Measurements from ENCODE around the gene OSBPL6. TPM values are rescaled to one million over a fixed set of nuclear protein-coding genes. Genes with fewer than 3 reads are reported as not detected.

Gene OSBPL6
- total RNA-seq, 2 experiments from 2014 or later, result 0.16 to 0.24 TPM

DNA sequence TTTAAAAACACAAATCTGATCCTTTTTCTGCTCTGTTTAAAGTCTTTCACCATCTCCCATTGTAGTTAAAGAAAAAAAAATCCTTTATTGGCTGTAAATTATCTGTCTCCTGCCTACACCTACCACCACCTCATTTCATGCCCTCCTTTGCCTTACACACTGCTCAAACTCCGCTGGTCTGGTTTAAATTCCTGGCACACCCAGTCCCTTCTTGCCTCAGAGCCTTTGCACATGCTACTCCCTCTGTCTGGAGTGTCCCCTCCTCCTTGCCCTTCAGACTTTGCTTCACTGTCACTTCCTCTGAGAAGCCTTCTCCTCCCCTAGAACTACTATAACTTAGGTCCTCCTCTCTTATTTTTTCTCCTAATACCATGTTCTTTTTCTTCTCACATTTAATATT, 49.6 kb downstream of the OSBPL6 start:
- ATAC-seq, result no peak
- H3K27ac Mint-ChIP-seq, result no peak overlapping the region
- no peaks in the 10 kb centered on the region for H3K9me3 Mint-ChIP-seq (ENCODE audit: insufficient read depth)
- H3K4me3 Mint-ChIP-seq, result no peak overlapping the region
- DNase-seq, result no peak
- peaks cover 11% of the 10 kb centered on the region for H3K27me3 Mint-ChIP-seq (ENCODE audit: low read depth)
- ChIA-PET CTCF (no interaction called here), POLR2A (no interaction called here)
- H3K36me3 Mint-ChIP-seq (ENCODE audit: low read depth), result no peaks in the 10 kb centered on the region
- H3K4me1 Mint-ChIP-seq (ENCODE audit: low read depth), result no peaks in the 10 kb centered on the region

DNA sequence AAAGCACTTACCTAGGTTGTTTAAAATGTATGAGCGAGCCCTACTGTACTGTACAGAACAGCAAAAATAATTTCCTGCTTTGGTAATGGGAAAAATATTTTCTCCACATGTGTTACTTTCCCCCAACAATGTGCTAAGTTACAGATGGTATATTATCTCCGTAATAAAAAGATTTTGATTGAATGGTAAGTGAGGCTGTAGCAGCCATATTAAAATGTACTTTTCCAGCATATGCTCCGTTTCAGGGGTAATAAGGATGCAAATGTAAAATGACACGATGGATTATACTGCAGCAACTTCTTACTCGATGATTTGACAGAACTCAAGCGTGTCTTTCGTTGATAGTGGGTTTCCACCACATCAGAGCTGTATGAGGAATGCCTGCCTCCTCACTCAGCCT, 50.5 kb downstream of the OSBPL6 start:
- no peak for ATAC-seq
- H3K4me3 Mint-ChIP-seq, result no peak overlapping the region
- CTCF ChIA-PET, result no interaction called here
- H3K27me3 Mint-ChIP-seq (ENCODE audit: low read depth), result peaks cover 11% of the 10 kb centered on the region
- H3K4me1 Mint-ChIP-seq (ENCODE audit: low read depth), result no peaks in the 10 kb centered on the region
- no peaks in the 10 kb centered on the region for H3K9me3 Mint-ChIP-seq (ENCODE audit: insufficient read depth)
- no peak for DNase-seq
- POLR2A ChIA-PET, result no interaction called here
- H3K36me3 Mint-ChIP-seq (ENCODE audit: low read depth), result no peaks in the 10 kb centered on the region
- no peak overlapping the region for H3K27ac Mint-ChIP-seq

GRCh38 chr2:178246696-178247095, 52.4 kb downstream of the OSBPL6 start:
- no peak for DNase-seq
- CTCF ChIA-PET, result interaction anchor here (1.5 kb wide), 1 partner anchor 11 kb away, joined by 3 read pairs; no protein-coding TSS in a partner anchor
- POLR2A ChIA-PET, result no interaction called here
- H3K4me1 Mint-ChIP-seq (ENCODE audit: low read depth), result no peaks in the 10 kb centered on the region
- H3K27ac Mint-ChIP-seq, result no peak overlapping the region
- H3K9me3 Mint-ChIP-seq (ENCODE audit: insufficient read depth), result no peaks in the 10 kb centered on the region
- no peak for ATAC-seq
- H3K4me3 Mint-ChIP-seq, result no peak overlapping the region
- H3K27me3 Mint-ChIP-seq (ENCODE audit: low read depth), result peaks cover 15% of the 10 kb centered on the region
- no peaks in the 10 kb centered on the region for H3K36me3 Mint-ChIP-seq (ENCODE audit: low read depth)

GRCh38 chr2:178247250-178247649, 52.9 kb downstream of the OSBPL6 start:
- no peak for DNase-seq
- no peak overlapping the region for H3K27ac Mint-ChIP-seq
- CTCF ChIA-PET, result interaction anchor here (1.5 kb wide), 1 partner anchor 10 kb away, joined by 3 read pairs; no protein-coding TSS in a partner anchor
- no peak overlapping the region for H3K4me3 Mint-ChIP-seq
- POLR2A ChIA-PET, result no interaction called here
- no peaks in the 10 kb centered on the region for H3K9me3 Mint-ChIP-seq (ENCODE audit: insufficient read depth)
- H3K27me3 Mint-ChIP-seq (ENCODE audit: low read depth), result peaks cover 16% of the 10 kb centered on the region
- H3K36me3 Mint-ChIP-seq (ENCODE audit: low read depth), result no peaks in the 10 kb centered on the region
- H3K4me1 Mint-ChIP-seq (ENCODE audit: low read depth), result no peaks in the 10 kb centered on the region
- ATAC-seq, result no peak

GRCh38 chr2:178250429-178250828, 56.1 kb downstream of the OSBPL6 start:
- no peak for DNase-seq
- ATAC-seq, result no peak
- H3K27ac Mint-ChIP-seq, result no peak overlapping the region
- H3K9me3 Mint-ChIP-seq (ENCODE audit: insufficient read depth), result no peaks in the 10 kb centered on the region
- no peaks in the 10 kb centered on the region for H3K4me1 Mint-ChIP-seq (ENCODE audit: low read depth)
- CTCF ChIA-PET, result no interaction called here
- H3K36me3 Mint-ChIP-seq (ENCODE audit: low read depth), result no peaks in the 10 kb centered on the region
- POLR2A ChIA-PET, result no interaction called here
- peaks cover 14% of the 10 kb centered on the region for H3K27me3 Mint-ChIP-seq (ENCODE audit: low read depth)
- H3K4me3 Mint-ChIP-seq, result no peak overlapping the region

DNA sequence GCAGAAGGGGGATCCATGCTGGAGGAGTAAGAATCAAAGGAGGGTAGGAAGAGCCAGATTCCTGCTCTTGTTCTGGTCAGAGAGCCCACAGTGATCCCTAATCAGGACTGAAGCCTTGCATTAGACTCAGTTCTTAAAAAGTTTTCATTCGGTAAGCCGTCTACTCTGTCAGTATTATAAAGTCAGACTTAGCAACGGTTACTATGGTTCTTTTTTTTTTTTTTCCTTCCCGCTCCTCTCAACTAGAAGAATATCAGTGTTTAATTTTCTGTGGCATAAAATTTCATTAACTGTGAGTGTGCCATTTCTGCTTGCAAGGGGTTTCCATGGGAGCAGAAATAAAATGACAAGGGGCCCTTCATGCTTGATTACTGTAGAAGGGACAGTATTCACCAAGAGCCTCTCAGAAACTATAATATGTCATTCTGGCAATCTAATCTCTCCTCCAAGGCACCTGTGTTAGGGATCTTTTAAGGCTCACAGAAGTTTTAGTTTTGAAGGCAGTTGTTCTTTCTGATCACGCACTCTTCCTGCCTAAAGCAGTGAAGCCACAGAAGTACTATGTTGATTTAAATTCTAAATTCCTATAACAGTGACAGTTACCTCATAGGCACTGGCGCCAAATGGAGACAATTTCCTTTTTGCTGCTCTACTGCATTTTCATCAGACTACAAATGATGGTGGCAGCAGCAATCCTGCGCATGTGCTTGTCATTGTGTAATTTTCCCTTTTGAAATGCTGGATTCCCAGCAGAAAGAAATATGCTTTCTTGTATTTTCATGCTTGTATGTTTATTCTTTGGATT, 57.0 kb downstream of the OSBPL6 start:
- no peak for ATAC-seq
- no peaks in the 10 kb centered on the region for H3K4me1 Mint-ChIP-seq (ENCODE audit: low read depth)
- POLR2A ChIA-PET, result no interaction called here
- no peaks in the 10 kb centered on the region for H3K9me3 Mint-ChIP-seq (ENCODE audit: insufficient read depth)
- H3K4me3 Mint-ChIP-seq, result no peak overlapping the region
- no peak overlapping the region for H3K27ac Mint-ChIP-seq
- DNase-seq, result no peak
- no peaks in the 10 kb centered on the region for H3K36me3 Mint-ChIP-seq (ENCODE audit: low read depth)
- CTCF ChIA-PET, result no interaction called here
- H3K27me3 Mint-ChIP-seq (ENCODE audit: low read depth), result peaks cover 17% of the 10 kb centered on the region

- Mint-ChIP-seq H3K27me3 (ENCODE audit: low read depth) (peaks cover 11% of the 10 kb centered on the region), H3K9me3 (ENCODE audit: insufficient read depth) (no peaks in the 10 kb centered on the region), H3K27ac (no peak overlapping the region), H3K36me3 (ENCODE audit: low read depth) (no peaks in the 10 kb centered on the region), H3K4me3 (no peak overlapping the region), H3K4me1 (ENCODE audit: low read depth) (no peaks in the 10 kb centered on the region)
- DNase-seq, result no peak
- POLR2A ChIA-PET, result no interaction called here
- CTCF ChIA-PET, result no interaction called here
- no peak for ATAC-seq
Measured at GRCh38 chr2:178256382-178257042, 62.2 kb downstream of the OSBPL6 start.

- Mint-ChIP-seq H3K4me1 (ENCODE audit: low read depth) (no peaks in the 10 kb centered on the region), H3K4me3 (no peak overlapping the region), H3K27ac (no peak overlapping the region), H3K9me3 (ENCODE audit: insufficient read depth) (no peaks in the 10 kb centered on the region), H3K36me3 (ENCODE audit: low read depth) (no peaks in the 10 kb centered on the region), H3K27me3 (ENCODE audit: low read depth) (peaks cover 12% of the 10 kb centered on the region)
- ATAC-seq (no peak), DNase-seq (no peak)
- ChIA-PET POLR2A (no interaction called here), CTCF (interaction anchor here (1.1 kb wide), 1 partner anchor 10 kb away, joined by 3 read pairs; no protein-coding TSS in a partner anchor)
Measured at GRCh38 chr2:178257127-178257526, 62.8 kb downstream of the OSBPL6 start.

GRCh38 chr2:178258916-178259315, 64.6 kb downstream of the OSBPL6 start:
- H3K36me3 Mint-ChIP-seq (ENCODE audit: low read depth), result no peaks in the 10 kb centered on the region
- CTCF ChIA-PET, result interaction anchor here (1.6 kb wide), 1 partner anchor 20 kb away, joined by 4 read pairs; no protein-coding TSS in a partner anchor
- ATAC-seq (no peak), DNase-seq (no peak)
- no peaks in the 10 kb centered on the region for H3K9me3 Mint-ChIP-seq (ENCODE audit: insufficient read depth)
- POLR2A ChIA-PET, result no interaction called here
- H3K4me1 Mint-ChIP-seq (ENCODE audit: low read depth), result no peaks in the 10 kb centered on the region
- H3K27ac Mint-ChIP-seq, result no peak overlapping the region
- peaks cover 12% of the 10 kb centered on the region for H3K27me3 Mint-ChIP-seq (ENCODE audit: low read depth)
- no peak overlapping the region for H3K4me3 Mint-ChIP-seq

- ChIA-PET CTCF (no interaction called here), POLR2A (no interaction called here)
- Mint-ChIP-seq H3K27me3 (ENCODE audit: low read depth) (peaks cover 9% of the 10 kb centered on the region), H3K36me3 (ENCODE audit: low read depth) (no peaks in the 10 kb centered on the region), H3K4me1 (ENCODE audit: low read depth) (no peaks in the 10 kb centered on the region), H3K9me3 (ENCODE audit: insufficient read depth) (no peaks in the 10 kb centered on the region), H3K27ac (no peak overlapping the region), H3K4me3 (no peak overlapping the region)
- DNase-seq (no peak), ATAC-seq (no peak)
Measured at GRCh38 chr2:178263159-178263860, 69.0 kb downstream of the OSBPL6 start.

GRCh38 chr2:178264211-178264610, 69.9 kb downstream of the OSBPL6 start:
- ChIA-PET POLR2A (no interaction called here), CTCF (no interaction called here)
- H3K9me3 Mint-ChIP-seq (ENCODE audit: insufficient read depth), result no peaks in the 10 kb centered on the region
- H3K4me3 Mint-ChIP-seq, result no peak overlapping the region
- ATAC-seq (no peak), DNase-seq (no peak)
- H3K4me1 Mint-ChIP-seq (ENCODE audit: low read depth), result no peaks in the 10 kb centered on the region
- H3K36me3 Mint-ChIP-seq (ENCODE audit: low read depth), result no peaks in the 10 kb centered on the region
- H3K27ac Mint-ChIP-seq, result no peak overlapping the region
- H3K27me3 Mint-ChIP-seq (ENCODE audit: low read depth), result peaks cover 5% of the 10 kb centered on the region

DNA sequence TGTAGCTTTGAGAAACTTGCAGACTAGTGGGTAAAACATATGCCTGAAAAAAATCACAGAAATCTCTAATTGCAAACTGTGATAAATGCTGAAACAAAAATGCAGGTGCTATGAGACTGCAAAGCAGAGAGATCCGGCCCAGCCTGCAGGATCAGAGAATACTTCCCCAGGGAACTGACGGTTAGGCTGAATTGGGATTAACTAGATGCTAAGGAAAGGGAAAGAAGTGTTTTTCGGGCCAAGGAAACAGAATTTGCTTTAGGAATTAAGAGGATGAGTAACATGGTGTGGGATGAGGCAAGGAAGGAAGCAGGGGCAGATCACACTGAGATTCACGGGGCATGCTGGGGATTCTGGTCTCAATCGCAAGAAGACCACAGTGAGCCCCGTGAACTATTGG, 71.5 kb downstream of the OSBPL6 start:
- H3K36me3 Mint-ChIP-seq (ENCODE audit: low read depth), result no peaks in the 10 kb centered on the region
- no peaks in the 10 kb centered on the region for H3K9me3 Mint-ChIP-seq (ENCODE audit: insufficient read depth)
- H3K4me1 Mint-ChIP-seq (ENCODE audit: low read depth), result no peaks in the 10 kb centered on the region
- no peak overlapping the region for H3K27ac Mint-ChIP-seq
- ChIA-PET CTCF (interaction anchor here (1.1 to 2.2 kb wide), 2 partner anchors 134 to 153 kb away, joined by 3 to 7 read pairs; partner anchors contain the start of gene RBM45), POLR2A (no interaction called here)
- no peak for DNase-seq
- H3K27me3 Mint-ChIP-seq (ENCODE audit: low read depth), result peaks cover 5% of the 10 kb centered on the region
- no peak overlapping the region for H3K4me3 Mint-ChIP-seq
- no peak for ATAC-seq
